HG03066 (cell line): ENCODE results near the gene FABP2.

Experiments
- ATAC-seq: cut with Tn5 transposase; IDR thresholded peaks from one replicate; pipeline ENCODE4 v1.9.1; 2021; ENCODE audit warnings: low read depth; ENCODE audit not compliant: unreplicated experiment

The FABP2 gene

GRCh38 chr4:119268466-119268865 is 53.5 kb downstream of the FABP2 start:
- no peak for ATAC-seq
